IMR-90 (cell line): ENCODE measurements around the gene CREB5.

Source experiments
- CEBPB ChIP-seq: IDR thresholded peaks from 2 replicates; pipeline ENCODE4 v1.6.1; 2012; ENCODE audit warnings: low read depth, low read length, improper control_type of control experiment
- NFE2L2 ChIP-seq: fragments of 150-350 bp; IDR thresholded peaks from 2 replicates; pipeline ENCODE4 v1.6.1; 2016; ENCODE audit warnings: low read depth, mild to moderate bottlenecking, low read length
- POLR2A ChIP-seq: IDR thresholded peaks from 2 replicates; pipeline ENCODE4 v1.6.1; 2012; ENCODE audit warnings: mild to moderate bottlenecking, low read depth, low read length
- RCOR1 ChIP-seq: IDR thresholded peaks from 2 replicates; pipeline ENCODE4 v1.6.1; 2012; ENCODE audit warnings: mild to moderate bottlenecking, low read length, improper control_type of control experiment; ENCODE audit not compliant: insufficient replicate concordance
- RFX5 ChIP-seq: IDR thresholded peaks from 2 replicates; pipeline ENCODE4 v1.8.0; 2012; ENCODE audit warnings: low read depth, mild to moderate bottlenecking, low read length, moderate library complexity
- TF ChIP-seq, protein P1 (sequence below): conservative IDR thresholded peaks from 2 replicates; pipeline ENCODE4 v1.5.1; 2012; ENCODE audit warnings: mild to moderate bottlenecking, low read depth, low read length, improper control_type of control experiment

DNA sequence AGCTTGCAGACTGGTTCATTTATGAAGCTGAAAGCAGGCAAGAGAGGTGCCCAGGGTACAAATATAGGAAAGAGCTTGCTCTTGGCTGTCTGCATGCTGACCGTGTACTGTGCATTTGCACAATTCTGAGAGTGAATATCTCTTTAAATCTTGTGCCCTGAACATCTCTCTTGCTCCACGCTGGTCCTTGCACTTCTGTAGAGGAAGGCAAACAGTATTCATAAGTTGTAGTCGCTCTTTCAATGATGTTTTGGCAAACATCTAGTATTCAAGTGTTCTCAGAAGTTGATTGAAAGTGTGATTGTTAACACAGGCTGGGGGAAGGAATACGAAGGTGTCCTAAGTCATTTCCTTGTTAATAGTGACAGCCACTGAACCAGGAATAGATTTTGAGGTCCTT, 332.6 kb downstream of the CREB5 start:
- TF ChIP-seq, protein P1, sequence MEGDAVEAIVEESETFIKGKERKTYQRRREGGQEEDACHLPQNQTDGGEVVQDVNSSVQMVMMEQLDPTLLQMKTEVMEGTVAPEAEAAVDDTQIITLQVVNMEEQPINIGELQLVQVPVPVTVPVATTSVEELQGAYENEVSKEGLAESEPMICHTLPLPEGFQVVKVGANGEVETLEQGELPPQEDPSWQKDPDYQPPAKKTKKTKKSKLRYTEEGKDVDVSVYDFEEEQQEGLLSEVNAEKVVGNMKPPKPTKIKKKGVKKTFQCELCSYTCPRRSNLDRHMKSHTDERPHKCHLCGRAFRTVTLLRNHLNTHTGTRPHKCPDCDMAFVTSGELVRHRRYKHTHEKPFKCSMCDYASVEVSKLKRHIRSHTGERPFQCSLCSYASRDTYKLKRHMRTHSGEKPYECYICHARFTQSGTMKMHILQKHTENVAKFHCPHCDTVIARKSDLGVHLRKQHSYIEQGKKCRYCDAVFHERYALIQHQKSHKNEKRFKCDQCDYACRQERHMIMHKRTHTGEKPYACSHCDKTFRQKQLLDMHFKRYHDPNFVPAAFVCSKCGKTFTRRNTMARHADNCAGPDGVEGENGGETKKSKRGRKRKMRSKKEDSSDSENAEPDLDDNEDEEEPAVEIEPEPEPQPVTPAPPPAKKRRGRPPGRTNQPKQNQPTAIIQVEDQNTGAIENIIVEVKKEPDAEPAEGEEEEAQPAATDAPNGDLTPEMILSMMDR: no peak
- TF ChIP-seq RFX5: no peak
- no peak for TF ChIP-seq POLR2A
- TF ChIP-seq NFE2L2: no peak
- TF ChIP-seq RCOR1: no peak
- TF ChIP-seq CEBPB: no peak
